Ovary (tissue), 9 donors: Measurements from ENCODE around the gene EDDM3A. TPM values are rescaled to one million over a fixed set of nuclear protein-coding genes. Genes with fewer than 3 reads are reported as not detected.

ENCODE experiments used
- DNase-seq, 5 donors: peaks; one replicate each; pipeline ENCODE4 v3.0.0-alpha.2; 2019 to 2020
- H3K27ac ChIP-seq, 2 donors: fragments of 200-600 bp; one replicate each; pipeline versions ENCODE4 v1.5.1 to v1.8.0; 2019 to 2022
- H3K27me3 ChIP-seq: fragments of 200-600 bp; one replicate; pipeline ENCODE4 v1.8.0; 2022
- H3K36me3 ChIP-seq: fragments of 200-600 bp; sonication (generic); one replicate; pipeline ENCODE4 v1.5.1; 2019
- H3K4me1 ChIP-seq: one replicate; pipeline ENCODE4 v1.8.1; 2013; ENCODE audit warnings: mild to moderate bottlenecking, moderate library complexity; ENCODE audit not compliant: insufficient read depth
- H3K4me3 ChIP-seq: fragments of 200-600 bp; sonication (generic); one replicate; pipeline ENCODE4 v1.5.1; 2017
- H3K9me3 ChIP-seq, 2 donors: fragments of 200-600 bp in 1 of 2; sonication (generic) in 1 of 2; one replicate each; pipeline versions ENCODE4 v1.5.1 to v1.8.1; 2013 to 2019; ENCODE audit warnings: mild to moderate bottlenecking in 1 of 2, moderate library complexity in 1 of 2
- EP300 ChIP-seq: sonication (generic); formaldehyde crosslinking; IDR thresholded peaks from one replicate; pipeline ENCODE4 v1.6.1; 2017; ENCODE audit warnings: antibody characterized with exemption
- POLR2A ChIP-seq: fragments of 450-650 bp; IDR thresholded peaks from one replicate; pipeline ENCODE4 v1.6.1; 2017; ENCODE audit warnings: antibody characterized with exemption, mild to moderate bottlenecking, moderate library complexity
- WGBS, 3 donors: extraction: QIAGEN DNeasy Blood & Tissue Kit in 1 of 3; methylation state at CpG; one replicate each; pipeline versions ENCODE4 v1.1.5 to v1.1.7; 2013 to 2017; 5-methylcytosine and 5-hydroxymethylcytosine counted together
- intact Hi-C, 4 donors: fragments of 100-400 bp; cut with DNase I; formaldehyde crosslinking; loops; one replicate each; pipeline versions ENCODE4 v1.11.0 to v1.15.1; 2022 to 2023
- polyA plus RNA-seq, 2 donors: library from polyadenylated mRNA; stranded (reverse); fragments of 200-250 nt in 1 of 2; fragments of 350-450 nt in 1 of 2; fragmentation: Illumina TruSeq in 1 of 2; extraction: RNeasy Lipid Tissue Mini Kit (QIAGEN cat#74804) in 1 of 2; gene quantifications; one replicate each; pipeline ENCODE4 v1.2.3, GENCODE V29; 2013 to 2014
- total RNA-seq, 7 donors: library from RNA; depleted of rRNA in 2 of 7; stranded (reverse); fragments of >200 nt in 2 of 7; fragmentation: NEBNext Ultra II Directional in 3 of 7; extraction: Animal tissue kit (Norgen Biotek cat#: 25700) in 3 of 7; gene quantifications; one replicate each; pipeline versions ENCODE4 v1.1.0 to v1.2.4, GENCODE V29; 2016 to 2023
- TF ChIP-seq, protein P1 (sequence below), 3 donors: fragments of 450-650 bp in 2 of 3; fragments of 200-600 bp in 1 of 3; IDR thresholded peaks; one replicate each; pipeline versions ENCODE4 v1.5.1 to v1.8.0; 2016 to 2022; ENCODE audit warnings: antibody characterized with exemption in 3 of 3, mild to moderate bottlenecking in 1 of 3
- donor health status: DM: no; HTN: no; CAD: no; lungs with moderate emphysema.
- donor health status: DM: no; HTN: no; CAD: no.
- donor health status: Bipolar disorder and iron deficiency.
- donor health status: DM: yes; HTN: yes; CAD: no.
- donor health status: DM: no; HTN: no; CAD: no.
- donor health status: DM: yes; HTN: yes; CAD: no.

Gene EDDM3A
- total and polyA plus RNA-seq, 9 donors: not detected

DNA sequence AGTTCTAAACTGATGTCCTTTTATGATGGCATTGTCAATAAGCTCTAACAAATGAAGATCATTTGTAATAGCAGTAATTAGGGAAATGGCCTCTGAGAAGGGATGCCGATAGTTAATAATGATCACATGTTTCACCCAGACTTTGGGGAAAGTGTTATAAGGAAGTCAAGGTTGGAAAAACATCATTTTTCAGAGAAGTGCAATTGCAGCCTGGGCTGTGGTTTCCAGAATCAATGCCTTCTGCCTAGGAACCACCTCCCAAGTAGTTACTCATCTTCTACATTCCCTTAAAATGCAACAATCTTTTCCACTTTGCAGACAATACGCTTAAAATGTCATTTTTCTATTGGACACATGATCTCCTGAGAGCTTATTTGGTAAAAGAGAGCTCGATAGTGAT is 879 bp downstream of the EDDM3A start:
- H3K36me3 ChIP-seq: no peaks in the 10 kb centered on the region
- 83 to 90% (median 84%) methylated on average over 3 of the region's 3 CpGs for WGBS, 3 donors
- no peak overlapping the region for H3K27ac ChIP-seq
- no peak overlapping the region for H3K4me3 ChIP-seq
- no peaks in the 10 kb centered on the region for H3K9me3 ChIP-seq
- no peaks in the 10 kb centered on the region for H3K27me3 ChIP-seq
- DNase-seq: no peak
- TF ChIP-seq EP300: no peak
- TF ChIP-seq POLR2A: no peak
- H3K4me1 ChIP-seq: no peaks in the 10 kb centered on the region
- intact Hi-C loops: no loop called here

DNA sequence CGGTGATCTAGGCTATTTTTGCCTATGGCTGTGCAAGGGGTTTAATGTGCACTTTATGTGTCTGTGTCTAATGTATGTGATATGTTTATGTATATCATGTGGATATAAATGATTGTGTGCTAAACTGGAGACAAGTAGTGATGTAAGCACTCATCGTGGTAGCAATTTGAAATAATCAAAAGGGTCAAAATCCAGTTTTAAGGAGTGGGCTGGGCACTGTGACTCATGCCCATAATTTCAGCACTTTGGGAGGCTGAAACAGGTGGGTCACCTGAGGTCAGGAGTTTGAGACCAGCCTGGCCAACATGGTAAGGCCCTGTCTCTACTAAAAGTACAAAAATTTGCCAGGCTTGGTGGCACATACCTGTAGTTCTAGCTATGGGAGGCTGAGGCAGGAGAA is 2.8 kb downstream of the EDDM3A start:
- 92 to 95% (median 92%) methylated on average over 2 of the region's 2 CpGs for WGBS, 3 donors
- no peak overlapping the region for H3K27ac ChIP-seq
- no peak for DNase-seq

DNA sequence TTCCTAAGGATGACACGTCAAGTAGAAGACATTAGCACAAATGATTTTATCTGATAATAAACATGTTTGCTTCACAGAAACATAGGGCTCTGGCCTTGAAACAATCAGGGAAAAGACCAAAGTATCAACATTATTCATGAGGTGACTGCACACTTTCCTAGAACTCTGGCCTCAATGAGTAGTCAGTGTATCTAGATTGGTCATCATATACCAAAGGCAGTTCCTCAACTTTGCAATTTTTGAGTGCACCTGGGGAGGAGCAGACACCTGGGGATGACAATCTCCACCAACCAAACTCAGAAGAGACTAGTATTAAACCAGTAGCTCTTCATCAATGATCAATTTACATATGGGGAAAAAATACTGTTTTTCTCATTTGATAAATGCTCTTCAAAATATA is 4.5 kb downstream of the EDDM3A start:
- 38 to 56% (median 54%) methylated on average over 1 of the region's 1 CpG for WGBS, 3 donors
- Histone ChIP-seq H3K27ac (no peak overlapping the region), H3K4me1 (no peaks in the 10 kb centered on the region), H3K4me3 (no peak overlapping the region), H3K9me3 (no peaks in the 10 kb centered on the region), H3K27me3 (no peaks in the 10 kb centered on the region), H3K36me3 (no peaks in the 10 kb centered on the region)
- TF ChIP-seq EP300: no peak
- TF ChIP-seq, protein P1, sequence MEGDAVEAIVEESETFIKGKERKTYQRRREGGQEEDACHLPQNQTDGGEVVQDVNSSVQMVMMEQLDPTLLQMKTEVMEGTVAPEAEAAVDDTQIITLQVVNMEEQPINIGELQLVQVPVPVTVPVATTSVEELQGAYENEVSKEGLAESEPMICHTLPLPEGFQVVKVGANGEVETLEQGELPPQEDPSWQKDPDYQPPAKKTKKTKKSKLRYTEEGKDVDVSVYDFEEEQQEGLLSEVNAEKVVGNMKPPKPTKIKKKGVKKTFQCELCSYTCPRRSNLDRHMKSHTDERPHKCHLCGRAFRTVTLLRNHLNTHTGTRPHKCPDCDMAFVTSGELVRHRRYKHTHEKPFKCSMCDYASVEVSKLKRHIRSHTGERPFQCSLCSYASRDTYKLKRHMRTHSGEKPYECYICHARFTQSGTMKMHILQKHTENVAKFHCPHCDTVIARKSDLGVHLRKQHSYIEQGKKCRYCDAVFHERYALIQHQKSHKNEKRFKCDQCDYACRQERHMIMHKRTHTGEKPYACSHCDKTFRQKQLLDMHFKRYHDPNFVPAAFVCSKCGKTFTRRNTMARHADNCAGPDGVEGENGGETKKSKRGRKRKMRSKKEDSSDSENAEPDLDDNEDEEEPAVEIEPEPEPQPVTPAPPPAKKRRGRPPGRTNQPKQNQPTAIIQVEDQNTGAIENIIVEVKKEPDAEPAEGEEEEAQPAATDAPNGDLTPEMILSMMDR (IDR thresholded peaks at IDR 0.05): no peak
- TF ChIP-seq POLR2A: no peak
- intact Hi-C loops: no loop called here
- DNase-seq: no peak

More for the DNA sequence above, 2.8 kb downstream of the EDDM3A start:
- no peak for TF ChIP-seq POLR2A
- TF ChIP-seq, protein P1 (IDR thresholded peaks at IDR 0.05): no peak
- no peak for TF ChIP-seq EP300
- Histone ChIP-seq H3K36me3 (no peaks in the 10 kb centered on the region), H3K4me3 (no peak overlapping the region), H3K27me3 (no peaks in the 10 kb centered on the region), H3K4me1 (no peaks in the 10 kb centered on the region), H3K9me3 (no peaks in the 10 kb centered on the region)
- intact Hi-C loops: no loop called here

DNA sequence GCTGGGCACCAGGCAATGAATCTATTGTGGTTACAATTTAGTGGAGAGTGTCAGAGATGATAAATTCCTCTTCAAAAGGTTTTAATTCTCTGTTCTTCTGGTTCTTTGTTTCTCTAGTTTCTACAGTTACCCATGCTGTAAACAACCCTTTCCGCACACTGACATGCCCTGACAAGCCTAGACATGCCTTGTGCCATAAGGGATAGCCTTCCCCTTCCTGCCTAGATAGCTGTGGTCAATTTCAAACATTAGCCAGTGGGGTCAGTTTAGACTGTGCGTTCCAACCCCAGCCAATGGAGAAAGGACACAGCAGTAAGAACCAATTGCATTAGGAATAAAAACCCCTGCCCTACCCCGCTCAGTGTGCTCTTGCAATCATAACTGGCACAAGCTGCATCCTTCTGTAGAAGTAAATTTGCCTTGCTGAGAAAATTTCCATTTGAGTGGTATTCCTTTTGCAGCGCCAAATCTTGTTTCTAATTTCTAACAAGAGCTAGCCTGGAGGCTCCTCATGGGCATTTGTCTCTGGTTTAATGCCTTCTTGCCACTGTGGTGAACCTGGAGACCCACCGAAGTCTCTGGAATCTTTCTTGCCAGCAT is 6.4 kb downstream of the EDDM3A start:
- WGBS, 3 donors: 94 to 96% (median 96%) methylated on average over 5 of the region's 5 CpGs
- H3K9me3 ChIP-seq: no peaks in the 10 kb centered on the region
- H3K27me3 ChIP-seq: no peaks in the 10 kb centered on the region
- no peak for TF ChIP-seq EP300
- no peak for TF ChIP-seq POLR2A
- TF ChIP-seq, protein P1 (IDR thresholded peaks at IDR 0.05): no peak
- DNase-seq: no peak
- H3K36me3 ChIP-seq: no peaks in the 10 kb centered on the region
- H3K27ac ChIP-seq: no peak overlapping the region
- H3K4me3 ChIP-seq: no peak overlapping the region
- H3K4me1 ChIP-seq: no peaks in the 10 kb centered on the region
- intact Hi-C loops: no loop called here

DNA sequence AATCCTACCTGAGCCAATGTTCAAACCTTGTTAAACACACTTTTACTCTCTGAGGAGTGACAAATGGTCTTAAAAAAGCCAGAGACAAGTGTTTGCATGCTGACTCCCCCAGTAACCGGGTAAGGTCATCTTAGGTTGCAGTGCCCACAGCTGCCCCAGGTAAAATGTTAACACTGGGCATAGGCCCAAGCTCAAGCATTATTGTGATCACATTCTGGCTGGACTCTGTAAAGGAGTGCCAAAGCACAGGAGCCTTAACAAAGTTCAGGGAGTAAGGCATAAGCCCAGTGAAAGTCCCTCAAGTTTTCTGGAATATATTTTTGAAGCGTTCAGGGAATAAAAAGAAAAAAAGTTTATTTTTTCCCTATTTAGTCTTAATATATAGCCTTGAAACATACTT is 8.6 kb downstream of the EDDM3A start:
- Histone ChIP-seq H3K4me1 (no peaks in the 10 kb centered on the region), H3K4me3 (no peak overlapping the region), H3K36me3 (no peaks in the 10 kb centered on the region), H3K9me3 (no peaks in the 10 kb centered on the region), H3K27me3 (no peaks in the 10 kb centered on the region), H3K27ac (no peak overlapping the region)
- 49 to 63% (median 51%) methylated on average over 2 of the region's 2 CpGs for WGBS, 3 donors
- intact Hi-C loops: no loop called here
- no peak for DNase-seq
- TF ChIP-seq POLR2A: no peak
- TF ChIP-seq EP300: no peak
- TF ChIP-seq, protein P1 (IDR thresholded peaks at IDR 0.05): no peak
